Measurements from ENCODE around the gene CASP1.
A peak's percentile ranks its signal among the peaks of the same experiment; 100 is the strongest.

The CASP1 gene

DNA sequence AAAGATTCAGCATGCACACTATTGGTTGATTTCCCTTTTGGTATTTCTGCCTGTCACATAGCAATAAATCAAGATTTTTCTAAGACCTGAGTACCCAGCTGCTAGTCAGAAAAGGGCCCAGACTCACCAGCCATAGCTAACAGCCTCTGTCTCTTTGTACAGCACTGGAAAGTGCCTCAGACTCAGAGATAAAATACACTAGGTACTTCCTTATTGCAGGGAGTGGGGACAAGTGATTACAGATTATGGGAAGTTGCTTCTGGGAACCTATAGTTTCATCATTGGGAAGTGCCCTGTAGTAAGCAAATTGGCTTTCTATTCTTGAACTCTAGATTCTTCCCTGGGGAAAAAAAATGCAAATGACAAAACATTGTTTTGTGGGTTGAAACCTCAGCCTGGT lies 11.9 kb downstream of the CASP1 start, which contains the start of gene CASP5:
Gene CASP5 (minus strand): TSS at position 166 of the 400 bp plus-strand sequence. CDS start 32 bp downstream, at position 134.
- Mint-ChIP-seq H3K27me3 (no peaks in the 10 kb centered on the region), H3K27ac (no peak within 1 kb of the TSS), H3K9me3 (no peaks in the 10 kb centered on the region), H3K4me1 (peaks cover 6% of the 10 kb centered on the region), H3K4me3 (no peak within 1 kb of the TSS)
- ATAC-seq: no peak
- DNase-seq: no peak

DNA sequence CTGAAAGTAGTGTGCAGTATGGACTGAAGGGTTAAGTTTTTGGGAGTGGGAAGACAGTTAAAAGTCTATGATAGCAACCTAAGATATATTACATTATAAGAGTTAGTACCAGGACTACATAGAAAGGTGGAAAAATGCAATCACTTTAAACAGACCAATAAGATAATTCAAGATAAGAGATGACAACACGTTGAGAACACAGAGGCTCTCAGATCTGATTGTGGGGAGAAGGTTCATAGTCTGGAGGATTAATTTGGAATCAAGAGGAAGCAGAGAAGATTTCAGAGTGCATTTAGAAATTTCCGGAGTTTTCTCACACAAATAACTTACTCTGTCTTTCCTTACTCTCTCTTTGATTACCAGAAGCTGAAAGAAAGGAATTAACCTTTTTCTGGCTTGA lies 12.4 kb downstream of the CASP1 start:
- DNase-seq: no peak
- Mint-ChIP-seq H3K27me3 (no peaks in the 10 kb centered on the region), H3K9me3 (no peaks in the 10 kb centered on the region), H3K4me1 (peaks cover 1% of the 10 kb centered on the region), H3K4me3 (no peak overlapping the region), H3K27ac (no peak overlapping the region)
- ATAC-seq: no peak

DNA sequence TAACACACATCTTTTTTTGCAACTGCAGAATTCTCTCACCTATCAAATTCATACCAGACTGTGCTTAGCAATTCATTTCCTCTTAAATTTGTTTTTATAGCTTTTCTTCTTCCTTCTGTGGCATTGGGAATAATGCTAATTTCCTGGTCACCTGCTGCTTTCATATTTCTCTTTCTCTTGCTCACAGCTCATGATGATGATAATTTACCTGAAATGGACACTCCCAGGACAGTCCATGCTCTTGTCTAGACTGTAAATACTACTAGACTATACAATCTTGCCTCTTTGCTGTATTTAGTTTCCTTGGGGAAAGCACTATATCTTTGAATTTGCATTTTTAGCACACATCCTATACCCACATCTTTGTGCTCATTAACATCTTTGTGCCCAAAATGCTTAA lies 27.5 kb downstream of the CASP1 start:
- Mint-ChIP-seq H3K27me3 (no peaks in the 10 kb centered on the region), H3K9me3 (no peaks in the 10 kb centered on the region), H3K27ac (no peak overlapping the region), H3K4me3 (no peak overlapping the region), H3K4me1 (no peaks in the 10 kb centered on the region)
- ATAC-seq (no peak), DNase-seq (no peak)

DNA sequence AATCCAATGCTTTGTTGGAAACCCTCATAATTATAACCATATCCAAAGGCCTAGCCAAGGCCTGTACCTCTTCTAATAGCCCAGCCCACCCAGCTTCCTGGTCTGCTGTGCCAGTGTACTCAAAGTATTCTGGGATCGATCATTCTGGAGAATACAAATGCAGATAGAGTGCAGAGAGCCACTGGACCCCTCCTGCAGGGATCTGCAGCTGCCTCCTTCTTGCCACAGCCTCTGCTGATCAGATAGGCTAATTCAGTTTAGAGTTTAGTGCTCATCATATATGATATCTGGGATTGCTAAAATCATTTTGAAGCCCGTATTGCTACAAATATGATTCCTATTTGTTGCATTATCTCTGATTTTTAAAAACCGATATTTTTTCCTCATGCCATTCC lies 29.5 kb downstream of the CASP1 start:
- Mint-ChIP-seq H3K9me3 (no peaks in the 10 kb centered on the region), H3K4me1 (peaks cover 7% of the 10 kb centered on the region), H3K27me3 (no peaks in the 10 kb centered on the region), H3K4me3 (no peak overlapping the region), H3K27ac (no peak overlapping the region)
- ATAC-seq: no peak
- DNase-seq: no peak

DNA sequence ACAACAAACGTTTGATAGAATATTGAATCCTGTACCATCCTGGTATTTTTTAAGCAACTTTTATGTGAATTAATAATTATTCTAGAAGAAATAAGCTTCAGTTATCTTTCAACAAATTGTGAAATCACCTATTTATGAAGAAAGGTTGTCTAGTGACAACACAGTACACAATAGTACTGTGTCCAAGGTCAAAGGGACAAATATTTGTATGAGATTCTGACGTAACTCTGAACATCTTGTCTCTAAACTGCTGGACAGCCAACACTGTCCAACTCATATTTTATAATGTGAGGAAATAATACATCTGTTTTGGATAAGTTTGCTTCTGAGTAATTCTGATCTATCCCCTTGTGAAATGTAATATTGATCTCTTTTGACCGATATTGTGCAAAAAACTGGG lies 30.9 kb downstream of the CASP1 start:
- H3K27ac Mint-ChIP-seq: no peak overlapping the region
- DNase-seq: no peak
- H3K27me3 Mint-ChIP-seq: no peaks in the 10 kb centered on the region
- ATAC-seq: no peak
- no peak overlapping the region for H3K4me3 Mint-ChIP-seq
- H3K9me3 Mint-ChIP-seq: no peaks in the 10 kb centered on the region
- peaks cover 8% of the 10 kb centered on the region for H3K4me1 Mint-ChIP-seq

DNA sequence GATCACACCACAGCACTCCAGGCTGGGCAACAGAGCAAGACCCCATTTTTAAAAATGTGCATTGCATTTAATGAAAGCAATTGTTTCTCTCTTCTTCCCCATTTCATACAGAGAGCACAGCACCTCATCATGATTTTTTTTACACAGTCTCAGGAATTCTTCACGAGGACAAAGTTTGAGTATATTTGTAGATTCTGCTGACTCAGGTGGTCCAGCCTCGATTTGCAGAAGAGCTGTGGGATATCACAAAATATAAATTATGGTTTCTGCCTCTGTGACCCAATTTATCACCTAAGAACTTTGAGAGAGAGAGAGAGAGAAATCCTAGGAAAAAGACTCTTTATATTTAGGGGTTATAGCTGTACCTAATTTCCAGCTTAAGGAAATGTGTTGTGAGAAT lies 31.8 kb downstream of the CASP1 start:
- H3K27me3 Mint-ChIP-seq: no peaks in the 10 kb centered on the region
- peaks cover 8% of the 10 kb centered on the region for H3K4me1 Mint-ChIP-seq
- DNase-seq: no peak
- H3K9me3 Mint-ChIP-seq: no peaks in the 10 kb centered on the region
- H3K27ac Mint-ChIP-seq: no peak overlapping the region
- ATAC-seq: no peak
- no peak overlapping the region for H3K4me3 Mint-ChIP-seq

DNA sequence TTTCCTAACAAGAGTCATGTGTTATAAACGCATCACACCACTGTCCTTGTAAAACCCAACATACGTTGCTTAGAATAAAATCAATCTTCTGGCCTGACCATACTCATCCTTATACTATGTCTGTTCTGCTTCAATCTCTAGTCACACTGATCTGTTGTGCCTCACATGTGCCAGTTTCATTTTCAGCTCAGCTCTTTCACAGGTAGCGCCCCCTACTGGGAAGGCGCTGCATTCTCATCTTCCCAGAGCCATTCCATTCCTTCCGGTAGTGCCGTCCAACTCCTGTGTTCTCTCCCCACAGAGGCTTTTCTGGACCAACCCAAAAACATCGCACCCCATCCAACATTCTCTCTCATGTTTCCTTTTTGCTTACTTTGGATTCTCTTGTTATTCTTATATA lies 34.1 kb downstream of the CASP1 start:
- no peaks in the 10 kb centered on the region for H3K9me3 Mint-ChIP-seq
- H3K4me3 Mint-ChIP-seq: no peak overlapping the region
- H3K27me3 Mint-ChIP-seq: no peaks in the 10 kb centered on the region
- H3K27ac Mint-ChIP-seq: peak overlapping the region in 1 of 2 donors; percentile 73
- H3K4me1 Mint-ChIP-seq: peaks cover 8% of the 10 kb centered on the region
- peak; percentile 81 for ATAC-seq
- peak; percentile 22 to 48 for DNase-seq

DNA sequence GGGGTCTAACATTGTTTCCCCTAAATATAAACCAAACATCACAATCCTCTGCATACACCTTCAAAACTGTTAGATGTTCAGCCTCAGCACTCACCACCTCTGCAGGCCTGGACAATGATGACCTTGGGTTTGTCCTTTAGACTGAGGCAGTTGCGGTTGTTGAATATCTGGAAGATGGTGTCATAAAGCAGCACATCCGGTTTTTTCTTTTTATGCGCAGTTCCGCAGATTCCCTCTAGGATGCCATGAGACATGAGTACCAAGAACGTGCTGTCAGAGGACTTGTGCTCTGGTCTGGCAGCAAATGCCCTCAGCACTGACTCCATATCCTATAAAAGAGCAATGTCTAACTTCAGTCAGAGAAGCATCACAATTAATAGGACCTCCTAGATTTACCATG lies 34.8 kb downstream of the CASP1 start:
- peak in 1 of 2 donors; percentile 12 for DNase-seq
- Mint-ChIP-seq H3K27ac (no peak overlapping the region), H3K4me3 (no peak overlapping the region), H3K27me3 (no peaks in the 10 kb centered on the region), H3K9me3 (no peaks in the 10 kb centered on the region), H3K4me1 (peaks cover 8% of the 10 kb centered on the region)
- no peak for ATAC-seq

DNA sequence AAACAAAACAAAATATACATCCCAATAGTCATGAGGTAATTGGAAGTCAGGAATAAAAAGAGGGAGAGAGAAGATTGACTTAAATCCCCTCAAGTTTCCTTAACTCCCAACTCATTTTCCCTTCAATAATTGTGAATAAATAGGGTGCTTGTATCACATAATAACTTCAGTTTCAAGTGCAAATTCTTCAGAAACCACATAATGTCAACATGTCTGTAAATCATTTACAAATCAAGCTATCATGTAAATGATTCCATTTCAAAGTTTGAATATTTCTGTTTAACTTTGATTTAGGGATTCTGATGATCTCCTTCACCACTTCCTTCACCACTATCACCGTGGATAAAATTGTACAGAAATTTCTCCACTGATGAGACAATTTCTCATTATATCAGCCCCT lies 35.2 kb downstream of the CASP1 start:
- no peak for ATAC-seq
- H3K27me3 Mint-ChIP-seq: no peaks in the 10 kb centered on the region
- H3K9me3 Mint-ChIP-seq: peaks cover 0 to under 1% of the 10 kb centered on the region in 2 donors
- no peak for DNase-seq
- no peak overlapping the region for H3K27ac Mint-ChIP-seq
- H3K4me3 Mint-ChIP-seq: no peak overlapping the region
- H3K4me1 Mint-ChIP-seq: peaks cover 8% of the 10 kb centered on the region

DNA sequence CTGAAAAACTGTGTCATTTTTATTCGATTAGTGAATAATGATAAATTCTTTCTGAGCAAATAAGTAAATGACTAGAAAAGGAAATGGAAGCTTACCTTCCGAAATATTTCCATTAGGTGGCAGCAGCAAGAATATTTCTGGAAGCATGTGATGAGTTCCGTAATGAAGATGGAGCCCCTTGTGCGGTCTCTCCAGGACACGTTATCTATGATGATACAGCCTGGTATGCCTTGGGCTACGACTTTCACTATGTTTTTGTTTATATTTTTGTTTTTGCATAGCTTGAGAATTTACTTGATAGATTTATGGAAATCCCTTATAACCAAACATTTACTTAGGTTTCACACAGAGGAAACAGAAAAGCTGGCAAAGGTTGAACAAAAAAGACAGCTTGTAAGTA lies 37.7 kb downstream of the CASP1 start:
- Mint-ChIP-seq H3K9me3 (peaks cover 0 to 5% of the 10 kb centered on the region in 2 donors), H3K4me1 (peaks cover 8% of the 10 kb centered on the region), H3K27ac (no peak overlapping the region), H3K4me3 (no peak overlapping the region), H3K27me3 (no peaks in the 10 kb centered on the region)
- no peak for ATAC-seq
- no peak for DNase-seq

DNA sequence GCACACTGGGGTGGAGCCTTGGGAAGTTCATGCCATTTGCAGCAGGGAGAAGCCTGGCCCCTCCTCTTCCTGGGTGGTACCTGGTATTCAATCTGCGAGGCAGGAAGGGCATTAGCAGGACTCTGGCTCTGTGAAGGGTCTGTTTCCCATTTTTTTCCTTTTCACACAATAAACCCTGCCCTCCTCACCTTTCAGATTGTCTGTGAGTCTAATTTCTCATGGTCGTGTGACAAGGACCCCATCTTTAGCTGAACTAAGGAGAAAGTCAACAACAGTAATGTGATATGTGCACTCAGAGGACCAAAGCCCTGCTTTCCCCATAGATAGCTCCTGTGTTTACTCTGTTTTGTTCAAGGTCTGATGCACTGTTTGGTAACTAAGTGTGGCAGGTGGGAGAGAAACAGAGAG lies 39.9 kb downstream of the CASP1 start:
- no peak overlapping the region for H3K4me3 Mint-ChIP-seq

DNA sequence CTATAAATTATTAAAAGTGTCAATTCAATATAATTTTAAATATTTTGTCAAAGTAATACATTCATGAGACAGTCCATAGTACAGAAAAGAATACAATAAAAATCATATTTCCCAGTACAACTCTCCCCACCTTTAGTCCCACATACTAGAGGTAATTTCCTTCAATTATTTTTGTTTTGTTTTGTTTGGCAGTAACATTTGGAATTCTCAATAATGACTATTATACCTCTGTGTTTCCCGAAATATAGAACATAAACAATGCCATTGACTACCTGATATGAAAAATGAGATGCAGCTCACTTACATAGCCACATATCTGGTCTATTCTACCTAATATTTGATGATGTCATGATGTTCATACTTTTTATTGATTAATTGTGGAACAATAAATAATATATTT lies 42.2 kb downstream of the CASP1 start:
- DNase-seq (no peak), ATAC-seq (no peak)
- Mint-ChIP-seq H3K4me1 (no peaks in the 10 kb centered on the region), H3K9me3 (peaks cover 0 to 16% of the 10 kb centered on the region in 2 donors), H3K27me3 (no peaks in the 10 kb centered on the region), H3K4me3 (no peak overlapping the region), H3K27ac (no peak overlapping the region)

More for the DNA sequence above, 39.9 kb downstream of the CASP1 start:
- ATAC-seq: no peak
- Mint-ChIP-seq H3K9me3 (peaks cover 0 to 5% of the 10 kb centered on the region in 2 donors), H3K4me1 (no peaks in the 10 kb centered on the region), H3K27ac (no peak overlapping the region), H3K27me3 (no peaks in the 10 kb centered on the region)
- no peak for DNase-seq

DNA sequence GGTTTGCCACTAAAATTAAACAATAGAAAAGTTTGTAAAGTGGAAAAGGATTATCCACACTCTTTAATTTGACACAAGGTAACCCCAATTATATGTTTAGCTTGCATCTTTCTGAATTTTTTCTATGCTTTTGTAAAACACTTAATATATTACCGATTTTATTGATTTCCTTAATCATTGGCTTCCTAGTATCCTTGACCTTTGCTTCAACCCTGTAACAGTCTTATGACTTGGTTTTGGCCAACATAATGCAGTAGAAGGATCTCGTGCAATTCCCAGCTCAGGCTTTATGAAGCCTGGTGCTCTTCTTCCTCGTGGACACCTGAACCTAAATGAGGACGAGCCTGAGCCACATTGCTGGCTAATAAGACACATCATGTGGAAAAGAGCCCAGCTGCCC lies 43.0 kb downstream of the CASP1 start:
- no peak overlapping the region for H3K27ac Mint-ChIP-seq
- ATAC-seq (no peak), DNase-seq (no peak)
- H3K4me1 Mint-ChIP-seq: no peaks in the 10 kb centered on the region
- no peak overlapping the region for H3K4me3 Mint-ChIP-seq
- no peaks in the 10 kb centered on the region for H3K27me3 Mint-ChIP-seq
- peaks cover 0 to 16% of the 10 kb centered on the region in 2 donors for H3K9me3 Mint-ChIP-seq

DNA sequence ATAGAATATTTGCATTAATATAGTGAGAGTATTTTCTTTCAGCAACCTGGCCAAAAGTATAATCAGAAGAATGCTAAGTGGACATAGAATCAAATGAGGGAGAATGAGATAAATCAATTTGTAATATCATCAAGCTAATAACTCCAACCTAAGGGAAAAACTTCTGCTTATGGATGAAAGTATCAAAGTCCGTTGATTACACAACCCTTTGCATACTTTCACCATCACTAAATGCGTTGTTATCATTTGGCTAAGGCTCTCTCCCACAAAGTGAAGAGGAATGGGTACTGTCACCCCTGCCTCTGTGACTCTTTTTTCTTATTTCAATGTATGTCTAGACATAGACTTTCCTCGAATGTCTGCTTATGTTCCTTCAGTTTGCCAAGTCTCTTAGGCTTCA lies 50.1 kb downstream of the CASP1 start:
- Mint-ChIP-seq H3K9me3 (peaks cover 7 to 11% of the 10 kb centered on the region in 2 donors), H3K27ac (no peak overlapping the region), H3K4me3 (no peak overlapping the region), H3K27me3 (no peaks in the 10 kb centered on the region), H3K4me1 (no peaks in the 10 kb centered on the region)
- DNase-seq (no peak), ATAC-seq (no peak)

DNA sequence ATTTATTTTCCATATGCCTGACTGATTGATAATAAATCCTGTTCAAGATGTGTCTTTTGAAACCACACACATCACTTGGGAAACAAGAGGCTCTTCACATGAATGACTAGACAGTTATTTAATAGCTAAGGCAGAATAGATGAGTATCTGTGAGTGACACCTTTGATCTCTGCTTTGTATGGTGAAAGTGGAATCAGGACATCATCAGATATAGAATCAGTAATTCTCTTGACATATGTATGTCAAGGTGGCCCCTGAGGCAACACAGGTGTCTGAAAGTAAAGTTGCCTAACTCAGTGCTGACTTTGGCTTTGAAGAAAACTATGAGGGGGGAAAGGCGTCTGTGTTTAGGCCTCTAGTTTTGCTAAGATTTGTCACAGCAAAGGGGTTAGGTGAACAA lies 55.1 kb downstream of the CASP1 start:
- ATAC-seq (no peak), DNase-seq (no peak)
- no peaks in the 10 kb centered on the region for H3K27me3 Mint-ChIP-seq
- H3K9me3 Mint-ChIP-seq: peaks cover 0 to under 1% of the 10 kb centered on the region in 2 donors
- H3K4me3 Mint-ChIP-seq: no peak overlapping the region
- H3K27ac Mint-ChIP-seq: no peak overlapping the region
- H3K4me1 Mint-ChIP-seq: peaks cover 5% of the 10 kb centered on the region
